PFSK-1 (cell line): ENCODE measurements around the gene HPF1.

ENCODE experiments used
- FOXP2 ChIP-seq: optimal IDR thresholded peaks from 2 replicates; pipeline ENCODE3; 2011; ENCODE audit warnings: borderline replicate concordance, control low read depth, inconsistent platforms; ENCODE audit not compliant: insufficient read depth; ENCODE audit errors: extremely low read length, extremely low read depth
- POLR2AphosphoS5 ChIP-seq: IDR thresholded peaks from 2 replicates; pipeline ENCODE4 v1.6.1; 2012; ENCODE audit warnings: low read depth, mild to moderate bottlenecking, control low read depth, low read length, moderate library complexity
- SIN3A ChIP-seq: IDR thresholded peaks from 2 replicates; pipeline ENCODE4 v1.6.1; 2012; ENCODE audit warnings: mild to moderate bottlenecking, low read length, moderate library complexity, borderline replicate concordance; ENCODE audit not compliant: insufficient read depth
- TAF1 ChIP-seq: IDR thresholded peaks from 2 replicates; pipeline ENCODE4 v1.6.1; 2012; ENCODE audit warnings: low read length, control low read depth, borderline replicate concordance; ENCODE audit not compliant: insufficient read depth
- TF ChIP-seq, protein P1 (sequence below), 2 experiments: IDR thresholded peaks; 2 replicates each; pipeline versions ENCODE4 v1.6.1 to v1.8.0; 2011 to 2012; ENCODE audit warnings: low read depth in 2 of 2, low read length in 2 of 2, control low read depth in 1 of 2, inconsistent platforms in 1 of 2, mild to moderate bottlenecking in 1 of 2, moderate library complexity in 1 of 2; ENCODE audit not compliant: insufficient read depth in 1 of 2

The HPF1 gene

DNA sequence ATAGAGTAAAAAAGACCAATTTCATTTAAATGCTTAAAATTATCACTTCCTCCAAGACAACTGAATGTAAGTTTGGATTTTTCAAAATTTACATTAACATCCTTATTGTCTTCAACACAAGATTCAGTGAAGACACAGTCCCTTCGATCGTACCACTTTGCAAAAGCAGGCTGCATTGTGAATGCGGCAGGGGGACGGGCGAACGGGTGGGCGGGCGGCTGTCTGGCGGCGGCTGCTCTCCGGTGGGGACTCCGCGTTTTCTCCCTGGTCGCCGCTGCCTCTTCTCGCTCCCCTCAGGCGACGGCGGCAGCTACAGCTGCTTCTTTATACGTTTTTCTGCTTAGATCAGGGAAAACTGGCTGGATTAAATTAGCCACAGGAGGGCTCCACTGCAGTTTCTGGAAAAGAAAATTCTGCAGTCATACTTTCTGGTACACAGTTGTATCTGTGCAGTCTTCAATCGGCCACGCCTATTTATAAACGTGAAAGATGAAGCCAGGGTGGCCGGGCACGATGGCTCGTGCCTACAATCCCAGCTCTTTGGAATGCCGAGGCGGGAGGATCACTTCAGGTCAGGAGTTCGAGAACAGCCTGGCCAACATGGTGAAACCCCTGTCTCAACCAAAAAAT lies 33.9 kb upstream of the HPF1 start:
- TF ChIP-seq SIN3A (no peak), POLR2AphosphoS5 (no peak), FOXP2 (no peak), TAF1 (no peak)
- TF ChIP-seq, protein P1, sequence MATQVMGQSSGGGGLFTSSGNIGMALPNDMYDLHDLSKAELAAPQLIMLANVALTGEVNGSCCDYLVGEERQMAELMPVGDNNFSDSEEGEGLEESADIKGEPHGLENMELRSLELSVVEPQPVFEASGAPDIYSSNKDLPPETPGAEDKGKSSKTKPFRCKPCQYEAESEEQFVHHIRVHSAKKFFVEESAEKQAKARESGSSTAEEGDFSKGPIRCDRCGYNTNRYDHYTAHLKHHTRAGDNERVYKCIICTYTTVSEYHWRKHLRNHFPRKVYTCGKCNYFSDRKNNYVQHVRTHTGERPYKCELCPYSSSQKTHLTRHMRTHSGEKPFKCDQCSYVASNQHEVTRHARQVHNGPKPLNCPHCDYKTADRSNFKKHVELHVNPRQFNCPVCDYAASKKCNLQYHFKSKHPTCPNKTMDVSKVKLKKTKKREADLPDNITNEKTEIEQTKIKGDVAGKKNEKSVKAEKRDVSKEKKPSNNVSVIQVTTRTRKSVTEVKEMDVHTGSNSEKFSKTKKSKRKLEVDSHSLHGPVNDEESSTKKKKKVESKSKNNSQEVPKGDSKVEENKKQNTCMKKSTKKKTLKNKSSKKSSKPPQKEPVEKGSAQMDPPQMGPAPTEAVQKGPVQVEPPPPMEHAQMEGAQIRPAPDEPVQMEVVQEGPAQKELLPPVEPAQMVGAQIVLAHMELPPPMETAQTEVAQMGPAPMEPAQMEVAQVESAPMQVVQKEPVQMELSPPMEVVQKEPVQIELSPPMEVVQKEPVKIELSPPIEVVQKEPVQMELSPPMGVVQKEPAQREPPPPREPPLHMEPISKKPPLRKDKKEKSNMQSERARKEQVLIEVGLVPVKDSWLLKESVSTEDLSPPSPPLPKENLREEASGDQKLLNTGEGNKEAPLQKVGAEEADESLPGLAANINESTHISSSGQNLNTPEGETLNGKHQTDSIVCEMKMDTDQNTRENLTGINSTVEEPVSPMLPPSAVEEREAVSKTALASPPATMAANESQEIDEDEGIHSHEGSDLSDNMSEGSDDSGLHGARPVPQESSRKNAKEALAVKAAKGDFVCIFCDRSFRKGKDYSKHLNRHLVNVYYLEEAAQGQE (IDR thresholded peaks at IDR 0.05; ENCODE audit: insufficient read depth in 1 of 2, low read depth in 2 of 2, low read length in 2 of 2): no peak

DNA sequence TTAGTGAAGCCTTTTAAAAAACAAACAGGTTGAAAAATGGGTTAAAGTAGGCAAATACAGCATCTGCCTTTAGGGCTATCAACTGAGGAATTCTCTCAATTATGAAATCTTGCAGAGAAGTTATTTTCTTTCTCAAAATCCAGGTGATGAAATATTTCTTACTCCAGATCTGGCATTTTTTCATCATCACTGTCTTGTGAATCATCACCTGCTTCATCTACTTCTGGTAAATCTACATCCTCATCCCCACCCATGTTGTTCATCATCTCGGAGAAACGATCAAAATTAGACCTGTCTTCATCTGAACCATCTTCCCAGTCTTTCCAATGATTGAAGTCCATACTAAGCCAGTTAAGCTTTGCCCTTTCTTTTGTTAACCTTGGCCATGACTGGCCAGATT lies 33.3 kb upstream of the HPF1 start:
- TF ChIP-seq TAF1: no peak
- no peak for TF ChIP-seq SIN3A
- TF ChIP-seq POLR2AphosphoS5: no peak
- TF ChIP-seq FOXP2: no peak
- TF ChIP-seq, protein P1 (IDR thresholded peaks at IDR 0.05; ENCODE audit: insufficient read depth in 1 of 2, low read depth in 2 of 2, low read length in 2 of 2): no peak

DNA sequence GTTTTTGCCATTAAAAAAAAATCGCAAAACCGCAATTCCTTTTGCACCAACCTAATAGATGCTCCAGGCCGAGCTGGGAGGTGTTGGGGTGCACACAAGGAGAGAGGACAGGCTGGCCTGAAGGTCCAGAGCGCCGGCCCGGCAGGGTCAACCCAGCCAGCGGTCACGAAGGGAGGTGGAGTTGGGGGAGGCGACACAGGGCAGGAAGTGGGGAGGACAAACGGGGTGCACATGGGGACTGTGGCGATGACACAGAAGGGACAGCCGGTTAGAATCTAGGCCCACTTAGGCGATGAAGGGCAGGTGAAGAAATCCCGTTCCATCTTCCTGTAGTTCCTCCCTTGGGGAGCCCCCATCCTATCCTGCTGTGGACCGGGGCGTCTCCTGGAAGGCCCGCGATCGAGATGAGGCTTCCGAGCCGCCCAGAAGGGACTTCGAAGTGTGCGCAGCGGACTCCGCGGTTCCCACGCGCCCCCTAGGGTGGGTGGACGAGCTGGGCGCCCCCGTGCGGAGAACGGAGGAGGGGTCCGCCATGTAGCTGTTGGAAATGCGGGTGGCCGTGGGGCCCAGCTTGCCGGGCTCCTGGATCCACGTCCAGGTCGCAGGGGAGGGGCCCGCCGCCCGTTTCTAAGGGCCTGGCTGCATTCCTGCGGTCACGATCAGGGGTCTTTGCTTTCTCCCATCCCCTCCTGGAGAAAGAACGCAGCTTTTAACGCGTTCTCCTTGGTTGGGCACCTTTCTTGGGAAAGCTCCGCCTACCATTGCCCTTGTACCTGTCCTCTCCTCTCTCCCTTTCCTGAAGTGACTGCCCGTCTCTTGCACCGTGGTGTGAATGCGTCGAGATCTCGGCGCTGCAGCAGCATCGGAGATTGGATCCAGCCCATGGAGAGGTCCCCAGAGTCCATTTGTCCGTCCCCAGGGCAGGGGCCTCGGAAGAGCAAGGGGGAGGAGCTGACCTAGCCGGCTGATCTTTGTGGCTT lies 17.0 kb upstream of the HPF1 start:
- TF ChIP-seq FOXP2: no peak
- TF ChIP-seq, protein P1 (IDR thresholded peaks at IDR 0.05; ENCODE audit: insufficient read depth in 1 of 2, low read depth in 2 of 2, low read length in 2 of 2): no peak
- no peak for TF ChIP-seq TAF1
- no peak for TF ChIP-seq POLR2AphosphoS5
- TF ChIP-seq SIN3A: no peak

DNA sequence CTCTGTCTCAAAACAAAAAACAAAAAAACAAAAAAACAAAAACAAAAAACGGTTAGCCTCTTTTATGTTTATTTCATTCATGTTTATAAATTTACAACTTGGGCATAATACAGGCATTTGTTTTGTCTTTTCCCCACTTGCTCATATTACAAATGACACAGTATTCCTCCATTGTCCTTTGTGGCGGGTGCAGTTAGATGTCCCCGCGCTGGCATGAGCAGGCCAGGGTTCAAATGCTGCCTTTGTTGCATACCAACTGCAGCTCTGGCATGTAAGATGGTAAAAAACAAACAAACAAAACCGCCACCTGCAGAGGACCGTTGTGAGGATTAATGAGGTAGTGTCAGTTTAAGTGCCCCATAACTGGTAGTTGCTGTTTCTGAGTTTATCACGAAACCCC lies 16.1 kb upstream of the HPF1 start:
- TF ChIP-seq SIN3A (no peak), TAF1 (no peak), FOXP2 (no peak), POLR2AphosphoS5 (no peak)
- TF ChIP-seq, protein P1 (IDR thresholded peaks at IDR 0.05; ENCODE audit: insufficient read depth in 1 of 2, low read depth in 2 of 2, low read length in 2 of 2): no peak
